Left lung (tissue), 10 donors: ENCODE measurements around the gene NOL4L. TPM values are rescaled to one million over a fixed set of nuclear protein-coding genes. Genes with fewer than 3 reads are reported as not detected.

Source experiments
- ATAC-seq: fragments of 200-7000 bp; cut with Tn5 transposase; one replicate; pipeline ENCODE4 v1.9.1; 2020; ENCODE audit warnings: moderate library complexity
- DNase-seq, 4 donors: peaks; one replicate each; pipeline ENCODE4 v3.0.0-alpha.2; 2013 to 2020
- H3K27ac ChIP-seq, 2 donors: fragments of 200-600 bp; sonication (generic) in 1 of 2; one replicate each; pipeline versions ENCODE4 v1.5.0 to v1.8.0; 2020 to 2021
- H3K27me3 ChIP-seq, 2 donors: fragments of 200-600 bp; sonication (generic) in 1 of 2; one replicate each; pipeline versions ENCODE4 v1.5.0 to v1.8.0; 2020 to 2021
- H3K36me3 ChIP-seq, 2 donors: fragments of 200-600 bp; sonication (generic) in 1 of 2; one replicate each; pipeline versions ENCODE4 v1.5.0 to v1.8.0; 2020 to 2021
- H3K4me1 ChIP-seq, 2 donors: fragments of 200-600 bp; one replicate each; pipeline ENCODE4 v1.8.0; 2021
- H3K4me3 ChIP-seq, 2 donors: fragments of 200-600 bp; sonication (generic) in 1 of 2; one replicate each; pipeline versions ENCODE4 v1.5.0 to v1.8.0; 2020 to 2021; ENCODE audit warnings: mild to moderate bottlenecking in 1 of 2
- H3K9me3 ChIP-seq, 2 donors: fragments of 200-600 bp; sonication (generic) in 1 of 2; one replicate each; pipeline versions ENCODE4 v1.5.0 to v1.8.0; 2020 to 2021
- CTCF ChIP-seq, 2 donors: fragments of 200-600 bp; sonication (generic) in 1 of 2; IDR thresholded peaks; one replicate each; pipeline versions ENCODE4 v1.5.0 to v1.8.0; 2021; ENCODE audit warnings: antibody characterized with exemption in 2 of 2
- intact Hi-C, 2 donors: fragments of 100-400 bp; cut with DNase I; formaldehyde crosslinking; loops; one replicate each; pipeline versions ENCODE4 v1.11.2 to v1.14.2; 2022
- polyA plus RNA-seq, 6 donors: library from polyadenylated mRNA; unstranded; fragments of 120-200 nt; gene quantifications; one replicate each; pipeline ENCODE4 v1.2.1, GENCODE V29; 2013; ENCODE audit not compliant: insufficient read length in 6 of 6
- total RNA-seq, 2 donors: library from RNA; stranded (reverse); fragmentation: NEBNext Ultra II Directional; extraction: Animal tissue kit (Norgen Biotek cat#: 25700); gene quantifications; one replicate each; pipeline ENCODE4 v1.2.1, GENCODE V29; 2021
- donor health status: DM: no; HTN: yes; CAD: no.
- donor health status: DM: no; HTN: no; CAD: no.

The NOL4L gene
- total and polyA plus RNA-seq, 8 donors, result 16.7 to 49.0 (median 40.7) TPM

GRCh38 chr20:32479697-32480171 is 105.4 kb downstream of the NOL4L start:
- Histone ChIP-seq H3K36me3 (no peaks in the 10 kb centered on the region), H3K9me3 (no peaks in the 10 kb centered on the region), H3K4me3 (no peak overlapping the region), H3K4me1 (peaks cover 42 to 77% of the 10 kb centered on the region in 2 donors), H3K27me3 (no peaks in the 10 kb centered on the region), H3K27ac (peak overlapping the region in 1 of 2 donors; percentile 30)
- peak in 1 of 4 donors; percentile 41 for DNase-seq
- no peak for TF ChIP-seq CTCF (IDR thresholded peaks at IDR 0.05)
- no peak for ATAC-seq
- intact Hi-C loops, result no loop called here

GRCh38 chr20:32479012-32479411 is 106.1 kb downstream of the NOL4L start:
- Histone ChIP-seq H3K36me3 (peaks cover 0 to 4% of the 10 kb centered on the region in 2 donors), H3K9me3 (no peaks in the 10 kb centered on the region), H3K4me3 (no peak overlapping the region), H3K27ac (no peak overlapping the region), H3K27me3 (no peaks in the 10 kb centered on the region), H3K4me1 (peaks cover 49 to 80% of the 10 kb centered on the region in 2 donors)
- TF ChIP-seq CTCF (IDR thresholded peaks at IDR 0.05), result no peak
- DNase-seq, result peak in 1 of 4 donors; percentile 18
- intact Hi-C loops, result no loop called here
- no peak for ATAC-seq

- TF ChIP-seq CTCF (IDR thresholded peaks at IDR 0.05), result no peak
- ATAC-seq (no peak), DNase-seq (peak in 1 of 4 donors; percentile 34)
- H3K27me3 ChIP-seq, result no peaks in the 10 kb centered on the region
- peaks cover 54 to 84% of the 10 kb centered on the region in 2 donors for H3K4me1 ChIP-seq
- H3K27ac ChIP-seq, result no peak overlapping the region
- intact Hi-C loops, result no loop called here
- H3K36me3 ChIP-seq, result peaks cover 0 to 7% of the 10 kb centered on the region in 2 donors
- H3K4me3 ChIP-seq, result no peak overlapping the region
- no peaks in the 10 kb centered on the region for H3K9me3 ChIP-seq
Measured at GRCh38 chr20:32478576-32478975, 106.6 kb downstream of the NOL4L start.

GRCh38 chr20:32477594-32478512 is 107.3 kb downstream of the NOL4L start:
- H3K9me3 ChIP-seq, result no peaks in the 10 kb centered on the region
- peaks cover 0 to 7% of the 10 kb centered on the region in 2 donors for H3K36me3 ChIP-seq
- H3K27ac ChIP-seq, result peak overlapping the region in 1 of 2 donors; percentile 58
- H3K4me1 ChIP-seq, result peaks cover 59 to 91% of the 10 kb centered on the region in 2 donors
- intact Hi-C loops, result no loop called here
- H3K4me3 ChIP-seq, result no peak overlapping the region
- no peaks in the 10 kb centered on the region for H3K27me3 ChIP-seq
- ATAC-seq (no peak), DNase-seq (peak in 1 of 4 donors; percentile 71)
- TF ChIP-seq CTCF (IDR thresholded peaks at IDR 0.05), result no peak
